Fibroblast of lung (primary cell): Measurements from ENCODE around the gene DYDC1. TPM values are rescaled to one million over a fixed set of nuclear protein-coding genes. Genes with fewer than 3 reads are reported as not detected.

ENCODE experiments used
- DNase-seq, 2 donors: peaks; one replicate each; pipeline versions ENCODE4 v3.0.0 to v3.0.0-alpha.2; 2010; ENCODE audit warnings: low read depth in 2 of 2
- H2AFZ ChIP-seq: 2 replicates; pipeline ENCODE4 v1.5.1; 2012; ENCODE audit warnings: low read length, control low read depth, inconsistent platforms
- H3K27ac ChIP-seq: 2 replicates; pipeline ENCODE4 v1.5.1; 2011; ENCODE audit warnings: low read length, control low read depth; ENCODE audit not compliant: insufficient read depth
- H3K27me3 ChIP-seq: 2 replicates; pipeline ENCODE4 v1.5.1; 2011; ENCODE audit warnings: mild to moderate bottlenecking, low read length; ENCODE audit not compliant: control insufficient read depth, insufficient read depth
- H3K36me3 ChIP-seq: 2 replicates; pipeline ENCODE4 v1.5.1; 2011; ENCODE audit warnings: low read length; ENCODE audit not compliant: control insufficient read depth, insufficient read depth
- H3K4me1 ChIP-seq: 2 replicates; pipeline ENCODE4 v1.5.1; 2011; ENCODE audit warnings: low read length; ENCODE audit not compliant: control insufficient read depth, insufficient read depth; ENCODE audit errors: extremely low read depth
- H3K4me2 ChIP-seq: 2 replicates; pipeline ENCODE4 v1.5.1; 2011; ENCODE audit warnings: low read length, control low read depth; ENCODE audit not compliant: insufficient read depth; ENCODE audit errors: extremely low read depth
- H3K4me3 ChIP-seq, 4 experiments: fragments of 200-600 bp in 1 of 4; sonication (generic) in 1 of 4; replicated peaks in 1 of 4; 2 replicates each; pipeline ENCODE4 v1.5.1; 2011 to 2016; ENCODE audit warnings: low read length in 4 of 4, low read depth in 3 of 4, mild to moderate bottlenecking in 3 of 4, control low read depth in 2 of 4, inconsistent platforms in 1 of 4, mixed read lengths in 1 of 4; ENCODE audit not compliant: insufficient read depth in 1 of 4; ENCODE audit errors: control extremely low read depth in 1 of 4
- H3K79me2 ChIP-seq: 2 replicates; pipeline ENCODE4 v1.5.1; 2012; ENCODE audit warnings: mild to moderate bottlenecking, low read length, inconsistent platforms; ENCODE audit not compliant: control insufficient read depth, insufficient read depth
- H3K9ac ChIP-seq: 2 replicates; pipeline ENCODE4 v1.5.1; 2011; ENCODE audit warnings: mild to moderate bottlenecking, low read length, control low read depth; ENCODE audit not compliant: insufficient read depth
- H3K9me3 ChIP-seq: 2 replicates; pipeline ENCODE4 v1.5.1; 2012; ENCODE audit warnings: low read depth, low read length; ENCODE audit not compliant: control insufficient read depth, insufficient read depth
- H4K20me1 ChIP-seq: 2 replicates; pipeline ENCODE4 v1.5.1; 2011; ENCODE audit warnings: low read length; ENCODE audit not compliant: control insufficient read depth, insufficient read depth; ENCODE audit errors: extremely low read depth
- CTCF ChIP-seq, 2 donors: IDR thresholded peaks in 1 of 2; conservative IDR thresholded peaks in 1 of 2; 1 replicate in 1 of 2; 2 replicates in 1 of 2; pipeline ENCODE4 v1.5.1; 2011 to 2012; ENCODE audit warnings: low read length in 2 of 2, control low read depth in 1 of 2, inconsistent platforms in 1 of 2, low read depth in 1 of 2, mild to moderate bottlenecking in 1 of 2
- EZH2 ChIP-seq: IDR thresholded peaks from 2 replicates; pipeline ENCODE4 v1.5.1; 2012; ENCODE audit warnings: low read length, control low read depth, mild to moderate bottlenecking; ENCODE audit errors: missing control alignments
- polyA minus RNA-seq: library from RNA; depleted of rRNA, polyadenylated mRNA; stranded (reverse); fragments of >200 nt; gene quantifications from 2 replicates; pipeline ENCODE4 v1.2.3, GENCODE V29; 2011; ENCODE audit warnings: low replicate concordance
- polyA plus RNA-seq, 2 donors: library from polyadenylated mRNA; depleted of rRNA in 1 of 2; stranded (reverse) in 1 of 2; unstranded in 1 of 2; fragments of >200 nt; gene quantifications; 2 replicates each; pipeline ENCODE4 v1.2.1, GENCODE V29; 2011 to 2012; ENCODE audit warnings: missing spikeins in 1 of 2
- total RNA-seq: library from RNA; depleted of rRNA; stranded (reverse); fragments of >200 nt; gene quantifications from 2 replicates; pipeline ENCODE4 v1.2.1, GENCODE V29; 2014

Gene DYDC1
- total RNA-seq (not detected in 2 replicates), polyA plus RNA-seq (not detected in 2 replicates), polyA minus RNA-seq (not detected in 2 replicates)
- not detected in 2 replicates for polyA plus RNA-seq (2012)

- peak; percentile 10 to 13 for DNase-seq
- H3K4me2 ChIP-seq: no peak within 1 kb of the TSS
- peak within 1 kb of the TSS in 1 of 4 experiments; percentile 21 for H3K4me3 ChIP-seq
Measured at GRCh38 chr10:80356563-80356988, at the start of gene DYDC1, which contains the start of gene DYDC2. Gene DYDC1, minus strand, starts transcription at chr10:80356755. Its CDS starts 4,154 bp downstream, at chr10:80352601. Gene DYDC2, plus strand, starts transcription at chr10:80356781. Its CDS starts 5,663 bp downstream, at chr10:80362444.

GRCh38 chr10:80406204-80406603 lies 49.6 kb upstream of the DYDC1 start:
- H3K4me1 ChIP-seq: no peaks in the 10 kb centered on the region
- H3K4me2 ChIP-seq: no peak overlapping the region
- H3K27ac ChIP-seq: no peak overlapping the region
- no peaks in the 10 kb centered on the region for H4K20me1 ChIP-seq
- no peaks in the 10 kb centered on the region for H3K9me3 ChIP-seq
- no peak overlapping the region for H2AFZ ChIP-seq
- DNase-seq: no peak
- no peak overlapping the region for H3K4me3 ChIP-seq
- no peaks in the 10 kb centered on the region for H3K36me3 ChIP-seq
- H3K9ac ChIP-seq: no peak overlapping the region
- no peaks in the 10 kb centered on the region for H3K79me2 ChIP-seq
- no peak for TF ChIP-seq EZH2
- no peak for TF ChIP-seq CTCF (conservative IDR thresholded peaks at IDR 0.05 in 1 of 2, IDR thresholded peaks at IDR 0.05 in 1 of 2; ENCODE audit: low read depth in 1 of 2, low read length in 2 of 2)
- H3K27me3 ChIP-seq: peaks cover 16% of the 10 kb centered on the region

More at GRCh38 chr10:80356563-80356988, at the start of gene DYDC1, which contains the start of gene DYDC2:
- no peak for TF ChIP-seq CTCF (conservative IDR thresholded peaks at IDR 0.05 in 1 of 2, IDR thresholded peaks at IDR 0.05 in 1 of 2; ENCODE audit: low read depth in 1 of 2, low read length in 2 of 2)
- TF ChIP-seq EZH2: no peak
- peaks cover 10% of the 10 kb centered on the region for H3K27me3 ChIP-seq
- no peaks in the 10 kb centered on the region for H3K79me2 ChIP-seq
- H2AFZ ChIP-seq: no peak within 1 kb of the TSS
- no peak within 1 kb of the TSS for H3K27ac ChIP-seq
- no peaks in the 10 kb centered on the region for H3K4me1 ChIP-seq
- H3K36me3 ChIP-seq: no peaks in the 10 kb centered on the region
- no peak within 1 kb of the TSS for H3K9ac ChIP-seq
- no peaks in the 10 kb centered on the region for H4K20me1 ChIP-seq
- no peaks in the 10 kb centered on the region for H3K9me3 ChIP-seq

GRCh38 chr10:80405626-80406025 lies 49.1 kb upstream of the DYDC1 start:
- H2AFZ ChIP-seq: no peak overlapping the region
- peak in 1 of 2 donors; percentile 39 for DNase-seq
- no peak overlapping the region for H3K4me2 ChIP-seq

More at GRCh38 chr10:80405626-80406025, 49.1 kb upstream of the DYDC1 start:
- H3K36me3 ChIP-seq: no peaks in the 10 kb centered on the region
- no peaks in the 10 kb centered on the region for H4K20me1 ChIP-seq
- no peak overlapping the region for H3K27ac ChIP-seq
- no peak overlapping the region for H3K4me3 ChIP-seq
- no peak for TF ChIP-seq EZH2
- no peak for TF ChIP-seq CTCF (conservative IDR thresholded peaks at IDR 0.05 in 1 of 2, IDR thresholded peaks at IDR 0.05 in 1 of 2; ENCODE audit: low read depth in 1 of 2, low read length in 2 of 2)
- no peaks in the 10 kb centered on the region for H3K79me2 ChIP-seq
- peaks cover 16% of the 10 kb centered on the region for H3K27me3 ChIP-seq
- no peaks in the 10 kb centered on the region for H3K4me1 ChIP-seq
- H3K9me3 ChIP-seq: no peaks in the 10 kb centered on the region
- H3K9ac ChIP-seq: no peak overlapping the region
